ENCODE results near the gene E2F7.

DNA sequence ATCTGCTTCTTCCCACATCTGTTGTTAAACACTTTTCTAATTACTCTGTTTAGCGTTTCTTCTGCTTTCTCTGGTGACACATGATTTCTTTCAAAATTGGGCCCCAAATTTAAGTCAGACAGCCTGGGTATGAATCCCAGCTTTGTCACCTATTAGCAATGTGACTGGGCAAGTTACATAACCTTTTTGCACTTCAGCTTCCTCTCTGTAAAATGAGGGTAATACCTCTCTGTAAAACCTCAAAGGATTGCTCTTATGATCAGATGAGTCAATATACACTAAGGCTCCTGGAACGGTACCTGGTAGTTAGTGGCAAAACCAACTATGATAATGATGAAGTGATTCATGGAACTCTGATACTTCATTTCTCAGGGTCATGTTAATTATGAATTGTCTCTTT is 33.0 kb downstream of the E2F7 start:
- TF ChIP-seq, protein P1, sequence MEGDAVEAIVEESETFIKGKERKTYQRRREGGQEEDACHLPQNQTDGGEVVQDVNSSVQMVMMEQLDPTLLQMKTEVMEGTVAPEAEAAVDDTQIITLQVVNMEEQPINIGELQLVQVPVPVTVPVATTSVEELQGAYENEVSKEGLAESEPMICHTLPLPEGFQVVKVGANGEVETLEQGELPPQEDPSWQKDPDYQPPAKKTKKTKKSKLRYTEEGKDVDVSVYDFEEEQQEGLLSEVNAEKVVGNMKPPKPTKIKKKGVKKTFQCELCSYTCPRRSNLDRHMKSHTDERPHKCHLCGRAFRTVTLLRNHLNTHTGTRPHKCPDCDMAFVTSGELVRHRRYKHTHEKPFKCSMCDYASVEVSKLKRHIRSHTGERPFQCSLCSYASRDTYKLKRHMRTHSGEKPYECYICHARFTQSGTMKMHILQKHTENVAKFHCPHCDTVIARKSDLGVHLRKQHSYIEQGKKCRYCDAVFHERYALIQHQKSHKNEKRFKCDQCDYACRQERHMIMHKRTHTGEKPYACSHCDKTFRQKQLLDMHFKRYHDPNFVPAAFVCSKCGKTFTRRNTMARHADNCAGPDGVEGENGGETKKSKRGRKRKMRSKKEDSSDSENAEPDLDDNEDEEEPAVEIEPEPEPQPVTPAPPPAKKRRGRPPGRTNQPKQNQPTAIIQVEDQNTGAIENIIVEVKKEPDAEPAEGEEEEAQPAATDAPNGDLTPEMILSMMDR (conservative IDR thresholded peaks at IDR 0.05 in 1 of 2, IDR thresholded peaks at IDR 0.05 in 1 of 2; ENCODE audit: extremely low read depth in 1 of 2, insufficient read depth in 1 of 2, low read depth in 1 of 2, low read length in 2 of 2), result no peak
- TF ChIP-seq EZH2 (IDR thresholded peaks at IDR 0.05; ENCODE audit: borderline replicate concordance, low read length), result no peak

Data from mammary epithelial cell (primary cell).